Posterior cingulate gyrus (tissue), 11 donors: ENCODE data around the gene GPX6.
"Not testable (repeated sequence)": the region's sequence is repeated elsewhere in the genome, so short reads cannot be mapped to it uniquely, and the experiment has no call there.

Experiments
- DNase-seq, 10 donors: peaks; one replicate each; pipeline versions ENCODE4 v3.0.0 to v3.0.0-alpha.2; 2020 to 2021; ENCODE audit warnings: mixed read lengths in 3 of 10
- intact Hi-C: fragments of 100-400 bp; cut with DNase I; formaldehyde crosslinking; loops from one replicate; pipeline ENCODE4 v1.15.1; 2023

GPX6 gene

DNA sequence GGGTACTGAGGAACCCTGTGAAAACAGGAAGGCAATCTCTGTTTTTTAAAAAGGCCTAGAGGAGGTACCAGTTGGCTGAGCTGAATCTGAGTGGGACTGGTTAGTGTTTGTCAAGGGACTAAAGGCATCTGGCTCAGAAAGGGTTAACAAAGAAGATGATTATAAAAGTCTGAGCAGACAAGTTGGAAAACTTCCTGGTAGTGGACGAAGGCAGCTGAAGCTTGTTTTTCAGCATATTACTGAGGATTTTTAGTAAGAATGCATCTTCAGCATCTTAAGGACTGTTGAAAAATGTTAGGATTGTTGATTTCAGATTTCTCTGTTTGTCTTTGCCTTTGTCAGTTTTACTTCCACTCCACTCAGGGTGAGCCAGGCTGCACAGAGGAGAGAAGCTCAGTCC is 15.2 kb upstream of the GPX6 start:
- no peak for DNase-seq
- intact Hi-C loops, result no loop called here

DNA sequence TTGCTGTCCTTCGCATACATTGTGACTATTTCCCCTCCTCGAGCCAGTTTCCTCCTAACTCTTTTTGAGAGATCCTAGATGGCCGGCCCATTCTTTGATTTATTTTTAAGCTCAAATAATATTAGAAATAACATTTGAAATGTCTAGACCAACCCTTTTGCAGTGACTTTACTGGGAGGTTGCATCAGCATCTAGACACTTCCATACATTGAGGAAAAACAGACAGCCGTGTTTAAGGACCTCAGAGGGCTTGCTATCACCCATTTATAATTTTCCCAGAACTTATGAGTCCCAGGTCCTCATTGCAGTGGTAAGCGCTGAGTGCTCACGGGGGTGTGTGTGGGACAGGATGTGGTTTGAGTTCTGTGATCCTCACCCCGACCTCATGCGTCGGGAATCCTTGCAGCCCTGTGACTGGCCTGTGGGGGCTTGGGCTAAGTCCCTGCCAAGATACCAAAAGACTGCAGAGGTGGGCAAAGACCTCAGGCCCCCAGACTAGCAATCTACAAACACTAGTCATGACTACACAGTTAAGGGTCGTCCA is 10.0 kb upstream of the GPX6 start, which contains the start of gene GPX5:
Gene GPX5, plus strand, starts transcription at position 386 of the 544 bp plus-strand sequence. Its CDS starts 133 bp downstream, at position 519.
- no peak for DNase-seq
- intact Hi-C loops, result no loop called here

GRCh38 chr6:28523241-28523622 is 7.6 kb upstream of the GPX6 start:
- no peak for DNase-seq
- intact Hi-C loops, result no loop called here

GRCh38 chr6:28522594-28523240 is 7.1 kb upstream of the GPX6 start:
- DNase-seq, result no peak
- intact Hi-C loops, result no loop called here

GRCh38 chr6:28517964-28518363 is 2.4 kb upstream of the GPX6 start:
- intact Hi-C loops, result no loop called here
- DNase-seq, result no peak

DNA sequence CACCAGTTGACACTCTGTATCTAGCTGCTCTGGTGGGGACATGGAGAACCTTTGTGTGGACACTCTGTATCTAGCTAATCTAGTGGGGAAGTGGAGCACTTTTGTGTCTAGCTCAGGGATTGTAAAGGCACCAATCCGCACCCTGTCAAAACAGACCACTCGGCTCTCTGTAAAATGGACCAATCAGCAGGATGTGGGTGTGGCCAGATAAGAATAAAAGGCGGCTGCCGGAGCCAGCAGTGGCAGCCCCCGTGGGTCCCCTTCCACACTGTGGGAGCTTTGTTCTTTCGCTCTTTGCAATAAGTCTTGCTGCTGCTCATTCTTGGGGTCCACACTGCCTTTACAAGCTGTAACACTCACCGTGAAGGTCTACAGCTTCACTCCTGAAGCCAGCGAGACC is 3.2 kb downstream of the GPX6 start:
- DNase-seq, intact Hi-C loops: not testable (repeated sequence)

DNA sequence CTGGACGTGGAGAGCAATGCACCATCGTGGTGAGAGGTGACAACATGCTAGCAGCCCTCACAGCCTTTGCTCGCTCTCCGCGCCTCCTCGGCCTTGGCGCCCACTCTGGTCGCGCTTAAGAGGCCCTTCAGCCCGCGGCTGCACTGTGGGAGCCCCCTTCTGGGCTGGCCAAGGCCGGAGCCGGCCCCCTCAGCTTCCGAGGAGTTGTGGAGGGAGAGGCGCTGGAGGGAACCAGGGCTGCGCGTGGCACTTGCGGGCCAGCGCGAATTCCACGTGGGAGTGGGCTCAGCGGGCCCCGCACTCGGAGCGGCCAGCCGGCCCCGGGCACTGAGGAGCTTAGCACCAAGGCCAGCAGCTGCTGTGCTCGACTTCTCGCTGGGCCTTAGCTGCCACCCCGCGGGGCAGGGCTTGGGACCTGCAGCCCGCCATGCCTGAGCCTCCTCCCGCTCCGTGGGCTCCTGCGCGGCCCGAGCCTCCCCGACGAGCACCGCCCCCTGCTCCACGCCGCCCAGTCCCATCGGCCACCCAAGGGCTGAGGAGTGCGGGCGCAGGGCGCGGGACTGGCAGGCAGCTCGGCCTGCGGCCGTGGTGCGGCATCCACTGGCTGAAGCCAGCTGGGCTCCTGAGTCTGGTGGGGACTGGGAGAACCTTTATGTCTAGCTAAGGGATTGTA is 3.8 kb downstream of the GPX6 start:
- intact Hi-C loops, result no loop called here
- DNase-seq, result peak in 1 of 10 donors; percentile 82

DNA sequence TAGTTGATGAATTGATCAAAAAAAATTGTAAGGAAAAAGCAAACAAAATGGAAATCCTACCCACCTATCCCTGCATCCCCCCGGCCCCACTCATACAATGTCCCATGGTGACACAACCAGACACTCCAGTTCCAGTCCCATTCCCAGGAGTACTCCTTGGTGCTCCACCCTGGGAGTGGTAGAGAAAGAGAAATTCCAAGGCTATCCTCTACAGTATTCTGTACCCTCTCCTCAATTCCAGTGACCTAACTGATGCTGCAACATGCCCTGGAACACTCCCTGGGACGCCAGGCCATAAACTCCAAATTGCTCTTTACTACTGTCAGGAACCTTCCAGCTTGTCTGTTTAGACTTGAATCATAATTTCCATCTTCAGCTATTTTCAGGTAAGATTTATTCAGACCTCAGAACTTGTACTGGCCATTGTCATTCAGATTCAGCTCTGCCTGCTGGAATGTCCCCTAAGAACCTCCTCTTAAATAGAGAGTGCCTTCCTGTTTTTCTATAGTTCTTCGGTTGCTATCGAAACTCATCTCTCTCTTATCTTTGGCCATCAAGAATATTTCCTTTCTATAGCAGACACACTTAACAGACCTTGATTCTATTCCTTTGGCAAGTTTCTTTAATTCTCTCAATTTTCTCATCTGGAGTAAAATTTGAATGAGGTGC is 8.7 kb downstream of the GPX6 start:
- no peak for DNase-seq
- intact Hi-C loops, result no loop called here

GRCh38 chr6:28505733-28506132 is 9.9 kb downstream of the GPX6 start:
- intact Hi-C loops, result no loop called here
- DNase-seq, result no peak

GRCh38 chr6:28502709-28503305 is 12.8 kb downstream of the GPX6 start:
- intact Hi-C loops, DNase-seq: not testable (repeated sequence)

GRCh38 chr6:28502136-28502535 is 13.5 kb downstream of the GPX6 start:
- intact Hi-C loops, DNase-seq: not testable (repeated sequence)

GRCh38 chr6:28501259-28501658 is 14.3 kb downstream of the GPX6 start:
- DNase-seq, result no peak
- intact Hi-C loops, result no loop called here

DNA sequence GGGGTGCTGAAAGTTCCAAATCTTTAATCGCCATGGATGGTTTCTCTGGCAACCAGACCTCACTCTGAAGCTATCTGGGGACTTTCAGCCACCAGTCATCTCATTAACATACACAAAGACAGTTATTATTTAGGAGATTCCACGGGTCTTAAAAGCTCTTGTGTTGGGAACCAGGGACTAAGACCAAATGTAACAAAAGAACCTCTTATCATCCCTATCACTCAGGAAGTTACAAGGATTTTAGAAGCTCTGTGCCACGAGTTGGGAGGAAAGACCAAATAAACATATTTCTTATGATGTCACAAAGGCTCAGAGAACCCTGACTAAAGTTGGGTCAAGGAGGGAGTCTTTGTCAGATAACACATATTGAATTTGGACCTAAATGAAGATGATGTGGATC is 17.7 kb downstream of the GPX6 start:
- intact Hi-C loops, result no loop called here
- DNase-seq, result no peak

- intact Hi-C loops, result no loop called here
- no peak for DNase-seq
These were observed 18.3 kb downstream of the GPX6 start for GRCh38 chr6:28497306-28497705.

GRCh38 chr6:28496099-28496779 is 19.4 kb downstream of the GPX6 start:
- DNase-seq, result no peak
- intact Hi-C loops, result no loop called here

DNA sequence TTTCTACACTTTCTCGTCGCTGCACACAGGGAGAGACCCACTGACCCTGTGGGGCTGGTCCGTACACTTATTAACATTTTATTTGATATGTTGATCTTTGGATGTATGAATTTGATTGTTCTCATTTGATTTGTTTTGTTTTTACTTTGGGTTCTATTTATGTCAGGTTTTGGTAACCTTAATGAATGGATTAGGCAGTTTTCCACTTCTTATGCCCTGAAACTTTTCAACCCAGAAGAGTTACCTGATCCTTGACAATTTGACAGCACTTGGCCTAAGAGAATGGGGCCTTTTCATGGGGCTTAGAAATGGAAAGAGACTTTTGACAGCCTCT is 23.6 kb downstream of the GPX6 start:
- intact Hi-C loops, result no loop called here

DNA sequence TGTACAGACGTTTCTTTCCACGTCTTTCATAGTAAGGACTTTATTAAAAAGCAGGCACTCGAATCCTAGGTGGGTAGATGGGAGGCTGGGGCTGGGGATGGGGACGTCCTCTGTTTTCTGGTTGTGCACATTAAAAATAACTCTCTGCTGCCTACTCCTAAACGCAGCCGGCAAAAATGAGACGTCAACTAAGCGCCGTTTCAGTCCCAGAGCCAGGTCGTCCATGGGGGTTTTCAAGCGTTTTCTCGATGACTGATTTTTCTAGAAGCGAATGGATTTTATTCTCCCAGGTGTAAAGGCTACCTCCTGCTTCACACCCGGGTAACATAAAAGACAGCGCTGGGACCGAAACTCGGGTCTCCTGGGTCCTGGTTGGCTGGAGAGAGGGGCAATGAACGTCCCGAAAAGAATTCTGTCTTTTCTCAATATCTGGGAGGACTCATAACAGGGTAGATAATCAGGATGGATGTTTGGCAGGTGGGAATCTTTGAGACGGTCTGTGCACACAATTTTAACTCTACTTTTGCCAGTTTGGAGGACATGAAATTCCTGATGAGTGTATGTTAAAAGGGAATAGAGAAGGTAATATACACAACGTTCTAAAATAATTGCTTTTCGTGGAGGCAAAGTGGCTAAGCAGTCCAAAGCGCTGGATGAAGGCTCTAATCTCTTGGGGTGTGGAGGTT is 25.2 kb downstream of the GPX6 start:
- intact Hi-C loops, result no loop called here
- no peak for DNase-seq

More for the DNA sequence above, 23.6 kb downstream of the GPX6 start:
- no peak for DNase-seq

- DNase-seq, result peak in 4 of 10 donors; percentile 6 to 79 (median 74)
- intact Hi-C loops, result no loop called here
These were observed 26.0 kb downstream of the GPX6 start for GRCh38 chr6:28489366-28490204.

DNA sequence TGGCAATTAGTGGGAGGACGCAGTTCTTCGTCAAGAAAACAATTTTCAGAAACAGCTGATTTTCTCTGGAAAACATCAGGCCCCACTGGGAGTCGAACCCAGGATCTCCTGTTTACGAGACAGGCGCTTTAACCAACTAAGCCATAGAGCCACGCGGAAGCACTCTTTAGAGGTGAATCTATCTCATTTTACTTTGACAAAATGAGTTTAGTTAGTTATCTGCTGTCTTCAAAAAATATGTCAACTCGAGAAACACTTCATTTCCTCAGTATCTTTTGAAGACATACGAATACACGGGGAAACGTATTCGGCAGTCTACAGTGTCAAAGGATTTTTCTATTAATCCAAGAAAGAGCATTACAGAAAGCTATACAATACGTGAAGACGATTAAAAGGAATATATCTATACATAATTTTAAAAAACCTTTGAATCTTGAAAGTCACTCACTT is 26.7 kb downstream of the GPX6 start:
- intact Hi-C loops, result no loop called here
- peak in 2 of 10 donors; percentile 22 to 81 for DNase-seq
